ENCODE measurements around the gene THRB.

The THRB gene

DNA sequence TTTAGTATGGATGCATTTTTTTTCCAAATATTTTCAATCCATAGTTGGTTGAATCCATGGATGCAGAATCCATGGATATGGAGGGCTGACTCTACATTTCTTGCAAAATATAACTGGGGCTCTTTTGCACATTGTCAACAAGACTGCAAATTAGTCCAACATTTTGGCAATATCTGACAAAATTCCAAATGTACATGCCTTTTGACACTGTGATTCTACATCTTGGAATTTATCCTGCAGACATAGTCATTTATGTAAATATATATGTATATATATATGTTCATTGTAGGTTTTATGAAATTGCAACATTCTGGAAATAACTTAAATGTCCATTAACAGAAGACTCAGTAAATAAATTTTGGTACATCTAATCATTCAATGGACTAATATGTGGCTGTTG is 203.0 kb downstream of the THRB start:
- TF ChIP-seq EZH2 (IDR thresholded peaks at IDR 0.05) (no peak), POLR2AphosphoS5 (IDR thresholded peaks at IDR 0.05; ENCODE audit: borderline replicate concordance, low read depth, low read length) (no peak), FOXP2 (optimal IDR thresholded peaks at IDR 0.05; ENCODE audit: control extremely low read depth, extremely low read length, insufficient read depth) (no peak)

DNA sequence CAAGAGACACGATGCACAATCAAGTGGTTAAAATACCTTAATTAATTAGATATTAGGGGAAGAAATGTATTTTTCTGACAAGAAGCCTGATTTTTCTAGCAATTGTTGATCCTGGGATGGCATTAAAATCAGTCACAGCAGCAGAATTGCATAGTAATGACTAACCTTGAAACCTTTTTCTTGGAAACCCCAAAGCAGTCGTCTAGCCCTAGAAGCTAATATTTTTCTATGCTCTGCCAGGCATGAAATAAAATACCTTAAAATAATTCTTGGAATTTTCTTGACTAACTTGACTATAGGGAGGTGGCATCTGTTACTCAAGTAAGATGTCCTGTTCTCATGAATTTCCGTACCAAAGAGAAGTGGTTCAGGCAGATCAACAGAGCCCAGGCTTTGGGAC is 204.1 kb downstream of the THRB start:
- Histone ChIP-seq H3K36me3 (ENCODE audit: insufficient read depth, low read length) (no peaks in the 10 kb centered on the region), H3K9ac (ENCODE audit: insufficient read length) (no peak overlapping the region), H3K27ac (no peak overlapping the region), H3K4me3 (no peak overlapping the region), H3K9me3 (ENCODE audit: low read depth, low read length) (no peaks in the 10 kb centered on the region)
- DNase-seq (ENCODE audit: low read depth, low spot score): no peak
- TF ChIP-seq POLR2AphosphoS5 (IDR thresholded peaks at IDR 0.05; ENCODE audit: borderline replicate concordance, low read depth, low read length) (no peak), FOXP2 (optimal IDR thresholded peaks at IDR 0.05; ENCODE audit: control extremely low read depth, extremely low read length, insufficient read depth) (no peak), EZH2 (IDR thresholded peaks at IDR 0.05) (no peak)

More for the DNA sequence above, 203.0 kb downstream of the THRB start:
- no peak overlapping the region for H3K27ac ChIP-seq
- no peaks in the 10 kb centered on the region for H3K9me3 ChIP-seq (ENCODE audit: low read depth, low read length)
- DNase-seq (ENCODE audit: low read depth, low spot score): no peak
- no peak overlapping the region for H3K9ac ChIP-seq (ENCODE audit: insufficient read length)
- no peak overlapping the region for H3K4me3 ChIP-seq
- no peaks in the 10 kb centered on the region for H3K36me3 ChIP-seq (ENCODE audit: insufficient read depth, low read length)

DNA sequence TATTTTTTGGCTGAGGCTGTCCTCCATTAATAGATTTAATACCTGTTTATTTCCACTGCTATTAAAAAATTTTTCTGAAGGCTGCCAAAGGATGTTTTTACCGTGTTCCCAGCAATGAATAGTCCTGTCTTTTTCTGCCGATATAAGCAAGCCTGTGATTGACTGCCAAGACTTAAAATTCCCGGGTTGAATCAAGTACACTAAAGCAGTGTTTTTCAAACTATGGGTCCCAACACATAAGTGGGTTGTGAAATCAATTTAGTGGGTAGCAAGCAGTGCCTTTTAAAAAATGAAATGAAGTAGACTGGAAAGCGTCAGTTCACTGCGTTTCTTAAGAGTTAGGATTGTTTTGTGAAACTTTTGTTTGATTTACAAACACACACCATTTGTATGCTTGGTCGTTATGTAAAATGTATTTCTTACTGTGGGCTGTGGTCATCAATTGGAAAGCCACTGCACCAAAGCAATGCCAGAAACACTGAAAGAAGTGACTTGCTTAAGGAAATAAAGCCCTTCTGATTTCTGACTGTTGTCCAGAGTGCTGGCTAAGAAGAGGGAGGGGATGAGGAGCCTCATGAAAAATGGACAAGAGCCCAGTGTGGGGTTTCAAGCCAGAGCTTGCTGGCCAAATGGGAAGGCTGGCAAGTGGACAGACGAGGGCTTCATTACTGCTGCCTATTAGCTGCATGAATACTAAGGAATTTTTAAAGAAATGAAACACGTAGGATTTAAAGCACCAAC is 206.0 kb downstream of the THRB start:
- no peaks in the 10 kb centered on the region for H3K9me3 ChIP-seq (ENCODE audit: low read depth, low read length)
- no peaks in the 10 kb centered on the region for H3K36me3 ChIP-seq (ENCODE audit: insufficient read depth, low read length)
- H3K9ac ChIP-seq (ENCODE audit: insufficient read length): no peak overlapping the region
- no peak overlapping the region for H3K27ac ChIP-seq
- TF ChIP-seq POLR2AphosphoS5 (IDR thresholded peaks at IDR 0.05; ENCODE audit: borderline replicate concordance, low read depth, low read length) (no peak), FOXP2 (optimal IDR thresholded peaks at IDR 0.05; ENCODE audit: control extremely low read depth, extremely low read length, insufficient read depth) (no peak), EZH2 (IDR thresholded peaks at IDR 0.05) (no peak)
- no peak for DNase-seq (ENCODE audit: low read depth, low spot score)
- H3K4me3 ChIP-seq: no peak overlapping the region

DNA sequence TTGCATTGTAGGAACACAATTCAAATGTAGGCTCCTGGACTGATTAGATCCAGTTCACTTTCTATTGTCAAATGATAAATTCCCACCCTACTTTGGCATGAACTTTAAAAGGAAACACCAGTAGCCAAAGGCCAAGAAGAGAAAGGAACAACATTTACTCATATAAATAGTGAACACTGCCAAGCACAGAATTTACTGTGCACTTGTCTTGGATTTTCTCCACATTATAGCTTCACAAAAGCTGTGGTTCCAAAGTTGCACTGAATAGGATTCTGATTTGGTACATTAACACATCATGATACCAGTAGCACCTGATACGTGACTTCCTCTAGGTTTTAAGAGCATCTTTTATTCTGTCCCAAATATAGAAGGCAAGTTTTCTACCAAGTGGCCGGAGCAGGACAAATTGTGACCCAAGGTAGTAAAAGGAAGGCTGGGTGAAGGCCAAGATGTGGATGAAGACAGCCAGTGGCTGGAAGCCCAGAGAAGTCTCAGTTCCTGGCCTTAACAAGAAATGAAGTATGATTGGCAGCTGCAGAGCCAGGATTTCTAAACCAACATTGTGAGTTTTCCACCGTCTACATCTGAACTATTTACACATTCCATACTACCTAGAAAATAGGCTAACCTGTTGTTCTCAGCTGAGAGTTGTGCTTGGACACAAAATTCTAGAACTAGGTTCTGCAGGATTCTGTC is 206.7 kb downstream of the THRB start:
- TF ChIP-seq FOXP2 (optimal IDR thresholded peaks at IDR 0.05; ENCODE audit: control extremely low read depth, extremely low read length, insufficient read depth) (no peak), EZH2 (IDR thresholded peaks at IDR 0.05) (no peak), POLR2AphosphoS5 (IDR thresholded peaks at IDR 0.05; ENCODE audit: borderline replicate concordance, low read depth, low read length) (no peak)
- Histone ChIP-seq H3K36me3 (ENCODE audit: insufficient read depth, low read length) (no peaks in the 10 kb centered on the region), H3K9ac (ENCODE audit: insufficient read length) (no peak overlapping the region), H3K9me3 (ENCODE audit: low read depth, low read length) (no peaks in the 10 kb centered on the region), H3K4me3 (no peak overlapping the region), H3K27ac (no peak overlapping the region)
- no peak for DNase-seq (ENCODE audit: low read depth, low spot score)

DNA sequence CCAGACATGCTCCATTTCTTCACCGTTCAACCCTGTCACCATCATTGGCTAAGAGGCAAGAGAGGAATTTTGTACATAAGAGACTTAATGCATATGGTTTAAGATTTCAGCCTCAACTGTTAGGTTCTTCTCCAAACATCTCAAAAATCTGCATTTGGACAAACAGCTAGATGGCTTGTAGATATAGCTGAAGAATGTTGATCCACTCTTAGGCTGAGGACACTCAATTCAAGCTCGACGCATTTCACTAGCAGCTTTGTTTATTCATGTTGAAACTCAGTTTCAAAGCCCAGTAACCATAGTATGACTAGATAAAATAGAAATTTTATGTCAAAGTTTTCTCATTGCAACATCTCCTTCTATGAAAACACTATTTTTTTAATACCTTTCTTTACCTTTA is 208.2 kb downstream of the THRB start:
- Histone ChIP-seq H3K36me3 (ENCODE audit: insufficient read depth, low read length) (no peaks in the 10 kb centered on the region), H3K4me3 (no peak overlapping the region), H3K9ac (ENCODE audit: insufficient read length) (no peak overlapping the region), H3K27ac (no peak overlapping the region), H3K9me3 (ENCODE audit: low read depth, low read length) (no peaks in the 10 kb centered on the region)
- TF ChIP-seq EZH2 (IDR thresholded peaks at IDR 0.05) (no peak), FOXP2 (optimal IDR thresholded peaks at IDR 0.05; ENCODE audit: control extremely low read depth, extremely low read length, insufficient read depth) (no peak), POLR2AphosphoS5 (IDR thresholded peaks at IDR 0.05; ENCODE audit: borderline replicate concordance, low read depth, low read length) (no peak)
- DNase-seq (ENCODE audit: low read depth, low spot score): no peak

DNA sequence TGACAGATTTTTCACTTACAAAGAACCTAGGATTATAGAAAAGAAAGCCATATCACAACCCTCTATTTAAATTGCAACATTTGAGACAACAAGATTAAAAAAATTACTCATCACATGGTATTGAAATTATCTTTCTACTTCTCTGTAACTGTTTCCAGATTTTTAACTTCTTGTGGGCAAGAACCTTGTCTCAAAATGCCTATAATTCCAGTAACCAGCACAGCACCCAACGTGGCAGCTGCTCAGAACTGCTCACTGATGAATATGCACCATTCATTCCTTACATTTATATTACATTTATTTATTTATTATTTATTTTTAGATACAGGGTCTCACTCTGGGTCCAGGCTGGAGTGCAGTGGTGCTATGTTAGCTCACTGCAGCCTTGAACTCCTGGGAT is 216.1 kb downstream of the THRB start:
- no peak overlapping the region for H3K9ac ChIP-seq (ENCODE audit: insufficient read length)
- H3K36me3 ChIP-seq (ENCODE audit: insufficient read depth, low read length): no peaks in the 10 kb centered on the region
- no peak for DNase-seq (ENCODE audit: low read depth, low spot score)
- H3K9me3 ChIP-seq (ENCODE audit: low read depth, low read length): no peaks in the 10 kb centered on the region
- H3K27ac ChIP-seq: no peak overlapping the region
- no peak overlapping the region for H3K4me3 ChIP-seq
- TF ChIP-seq POLR2AphosphoS5 (IDR thresholded peaks at IDR 0.05; ENCODE audit: borderline replicate concordance, low read depth, low read length): no peak
- TF ChIP-seq FOXP2 (optimal IDR thresholded peaks at IDR 0.05; ENCODE audit: control extremely low read depth, extremely low read length, insufficient read depth): no peak
- no peak for TF ChIP-seq EZH2 (IDR thresholded peaks at IDR 0.05)

DNA sequence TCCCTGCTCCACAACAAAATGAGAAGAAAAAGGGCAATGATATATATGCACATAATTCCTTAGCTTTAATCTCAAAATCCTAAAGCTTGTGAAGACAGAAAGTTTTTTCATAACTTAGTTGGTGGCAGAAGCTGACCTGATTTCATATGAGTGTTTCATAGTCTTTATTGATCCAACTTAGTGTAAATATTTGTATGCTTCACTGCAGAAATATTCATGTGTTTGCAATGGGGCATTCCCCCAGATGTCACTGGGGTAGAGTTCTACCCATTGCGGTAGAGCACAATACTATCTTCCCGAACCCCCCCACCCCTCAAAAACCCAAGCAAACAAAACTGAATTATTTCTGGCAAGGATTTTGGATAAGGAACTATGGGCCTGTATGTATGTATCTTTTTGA is 221.2 kb downstream of the THRB start:
- Histone ChIP-seq H3K9me3 (ENCODE audit: low read depth, low read length) (no peaks in the 10 kb centered on the region), H3K9ac (ENCODE audit: insufficient read length) (no peak overlapping the region), H3K27ac (no peak overlapping the region), H3K4me3 (no peak overlapping the region), H3K36me3 (ENCODE audit: insufficient read depth, low read length) (no peaks in the 10 kb centered on the region)
- DNase-seq (ENCODE audit: low read depth, low spot score): no peak
- TF ChIP-seq EZH2 (IDR thresholded peaks at IDR 0.05) (no peak), POLR2AphosphoS5 (IDR thresholded peaks at IDR 0.05; ENCODE audit: borderline replicate concordance, low read depth, low read length) (no peak), FOXP2 (optimal IDR thresholded peaks at IDR 0.05; ENCODE audit: control extremely low read depth, extremely low read length, insufficient read depth) (no peak)

DNA sequence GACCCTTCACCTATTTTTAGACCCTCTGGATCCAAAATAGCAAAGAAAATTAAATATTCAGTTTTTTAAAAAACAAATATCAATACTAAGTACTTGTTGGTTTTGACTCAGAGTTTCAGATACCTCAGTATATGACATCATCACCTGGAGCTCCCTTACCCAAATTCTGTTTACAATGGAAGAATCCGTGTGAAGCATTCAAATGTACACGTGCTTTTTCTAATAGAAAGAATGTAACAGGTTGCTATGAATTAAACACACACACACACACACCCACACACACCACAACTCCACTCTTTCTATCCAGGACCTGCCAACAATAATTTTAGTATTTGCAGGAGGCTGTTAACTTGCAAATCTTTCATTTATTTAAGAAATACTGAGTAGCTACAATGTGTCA is 221.8 kb downstream of the THRB start:
- TF ChIP-seq FOXP2 (optimal IDR thresholded peaks at IDR 0.05; ENCODE audit: control extremely low read depth, extremely low read length, insufficient read depth) (no peak), POLR2AphosphoS5 (IDR thresholded peaks at IDR 0.05; ENCODE audit: borderline replicate concordance, low read depth, low read length) (no peak), EZH2 (IDR thresholded peaks at IDR 0.05) (no peak)
- DNase-seq (ENCODE audit: low read depth, low spot score): no peak
- Histone ChIP-seq H3K36me3 (ENCODE audit: insufficient read depth, low read length) (no peaks in the 10 kb centered on the region), H3K9me3 (ENCODE audit: low read depth, low read length) (no peaks in the 10 kb centered on the region), H3K9ac (ENCODE audit: insufficient read length) (no peak overlapping the region), H3K27ac (no peak overlapping the region), H3K4me3 (no peak overlapping the region)
